Psoas muscle (tissue), 8 donors: ENCODE results near the gene PPP2R2D. TPM values are rescaled to one million over a fixed set of nuclear protein-coding genes. Genes with fewer than 3 reads are reported as not detected.

Experiments
- ATAC-seq, 4 donors: fragments of 200-7000 bp; cut with Tn5 transposase; one replicate each; pipeline ENCODE4 v1.9.1; 2020; ENCODE audit warnings: moderate library complexity in 3 of 4, mild to moderate bottlenecking in 2 of 4
- DNase-seq, 2 donors: peaks; one replicate each; pipeline ENCODE4 v3.0.0-alpha.2; 2020
- H3K27ac ChIP-seq: fragments of 200-600 bp; one replicate; pipeline ENCODE4 v1.8.0; 2022
- H3K27me3 ChIP-seq, 3 donors: fragments of 200-600 bp in 1 of 3; one replicate each; pipeline versions ENCODE4 v1.6.1 to v1.8.0; 2013 to 2022; ENCODE audit warnings: low read length in 2 of 3, mild to moderate bottlenecking in 2 of 3, moderate library complexity in 1 of 3; ENCODE audit not compliant: insufficient read depth in 3 of 3
- H3K36me3 ChIP-seq, 2 donors: fragments of 200-600 bp in 1 of 2; one replicate each; pipeline versions ENCODE4 v1.6.1 to v1.8.0; 2013 to 2022; ENCODE audit warnings: low read depth in 1 of 2, mild to moderate bottlenecking in 1 of 2, moderate library complexity in 1 of 2; ENCODE audit not compliant: insufficient read depth in 1 of 2
- H3K4me1 ChIP-seq: fragments of 200-600 bp; one replicate; pipeline ENCODE4 v1.8.0; 2022
- H3K4me3 ChIP-seq: fragments of 200-600 bp; one replicate; pipeline ENCODE4 v1.8.0; 2022; ENCODE audit warnings: mild to moderate bottlenecking
- H3K9me3 ChIP-seq: fragments of 200-600 bp; one replicate; pipeline ENCODE4 v1.8.0; 2022
- WGBS, 3 donors: extraction: QIAGEN DNeasy Blood & Tissue Kit; methylation state at CpG; one replicate each; pipeline versions ENCODE4 v1.1.6 to v1.1.7; 2013; 5-methylcytosine and 5-hydroxymethylcytosine counted together
- intact Hi-C, 2 donors: fragments of 100-400 bp; cut with DNase I; formaldehyde crosslinking; loops; one replicate each; pipeline versions ENCODE4 v1.11.0 to v1.14.2; 2022
- polyA plus RNA-seq, 3 donors: library from polyadenylated mRNA; stranded (reverse); fragments of 200-250 nt; gene quantifications; one replicate each; pipeline ENCODE4 v1.2.3, GENCODE V29; 2013
- total RNA-seq, 4 donors: library from RNA; stranded (reverse); fragmentation: NEBNext Ultra II Directional in 2 of 4; extraction: Animal tissue kit (Norgen Biotek cat#: 25700) in 2 of 4; gene quantifications; one replicate each; pipeline versions ENCODE4 v1.2.1 to v1.2.4, GENCODE V29; 2021 to 2023
- TF ChIP-seq, protein P1 (sequence below): fragments of 200-600 bp; IDR thresholded peaks from one replicate; pipeline ENCODE4 v1.8.0; 2022; ENCODE audit warnings: antibody characterized with exemption
- donor health status: healthy with polysubstance abuse.
- donor health status: DM: no; HTN: no; CAD: no; lungs with moderate emphysema.
- donor health status: Bipolar disorder and iron deficiency.
- donor health status: healthy.
- donor health status: DM: yes; HTN: yes; CAD: no.
- donor health status: DM: no; HTN: no; CAD: no.
- donor health status: DM: no; HTN: no; CAD: no.
- donor health status: DM: yes; HTN: yes; CAD: no.

PPP2R2D gene
- total and polyA plus RNA-seq, 7 donors: 19.2 to 47.4 (median 25.7) TPM

DNA sequence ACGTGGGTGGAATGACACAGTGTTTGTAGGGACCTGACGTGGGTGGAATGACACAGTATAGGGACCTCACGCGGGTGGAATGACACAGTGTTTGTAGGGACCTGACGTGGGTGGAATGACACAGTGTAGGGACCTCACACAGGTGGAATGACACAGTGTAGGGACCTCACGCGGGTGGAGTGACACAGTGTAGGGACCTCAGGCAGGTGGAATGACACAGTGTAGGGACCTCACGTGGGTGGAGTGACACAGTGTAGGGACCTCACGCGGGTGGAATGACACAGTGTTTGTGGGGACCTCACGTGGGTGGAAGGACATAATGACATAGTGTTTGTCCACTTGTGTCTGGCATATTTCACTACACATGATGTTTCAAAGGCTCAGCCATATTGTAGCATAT, 19.3 kb downstream of the PPP2R2D start:
- Histone ChIP-seq H3K27ac (no peak overlapping the region), H3K36me3 (no peaks in the 10 kb centered on the region), H3K4me3 (no peak overlapping the region), H3K4me1 (peaks cover 29% of the 10 kb centered on the region), H3K27me3 (no peaks in the 10 kb centered on the region), H3K9me3 (peaks cover 6% of the 10 kb centered on the region)
- TF ChIP-seq, protein P1, sequence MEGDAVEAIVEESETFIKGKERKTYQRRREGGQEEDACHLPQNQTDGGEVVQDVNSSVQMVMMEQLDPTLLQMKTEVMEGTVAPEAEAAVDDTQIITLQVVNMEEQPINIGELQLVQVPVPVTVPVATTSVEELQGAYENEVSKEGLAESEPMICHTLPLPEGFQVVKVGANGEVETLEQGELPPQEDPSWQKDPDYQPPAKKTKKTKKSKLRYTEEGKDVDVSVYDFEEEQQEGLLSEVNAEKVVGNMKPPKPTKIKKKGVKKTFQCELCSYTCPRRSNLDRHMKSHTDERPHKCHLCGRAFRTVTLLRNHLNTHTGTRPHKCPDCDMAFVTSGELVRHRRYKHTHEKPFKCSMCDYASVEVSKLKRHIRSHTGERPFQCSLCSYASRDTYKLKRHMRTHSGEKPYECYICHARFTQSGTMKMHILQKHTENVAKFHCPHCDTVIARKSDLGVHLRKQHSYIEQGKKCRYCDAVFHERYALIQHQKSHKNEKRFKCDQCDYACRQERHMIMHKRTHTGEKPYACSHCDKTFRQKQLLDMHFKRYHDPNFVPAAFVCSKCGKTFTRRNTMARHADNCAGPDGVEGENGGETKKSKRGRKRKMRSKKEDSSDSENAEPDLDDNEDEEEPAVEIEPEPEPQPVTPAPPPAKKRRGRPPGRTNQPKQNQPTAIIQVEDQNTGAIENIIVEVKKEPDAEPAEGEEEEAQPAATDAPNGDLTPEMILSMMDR: no peak
- WGBS, 3 donors: 87 to 92% (median 91%) methylated on average over 11 of the region's 11 CpGs
- no peak for DNase-seq
- intact Hi-C loops: no loop called here
- no peak for ATAC-seq

DNA sequence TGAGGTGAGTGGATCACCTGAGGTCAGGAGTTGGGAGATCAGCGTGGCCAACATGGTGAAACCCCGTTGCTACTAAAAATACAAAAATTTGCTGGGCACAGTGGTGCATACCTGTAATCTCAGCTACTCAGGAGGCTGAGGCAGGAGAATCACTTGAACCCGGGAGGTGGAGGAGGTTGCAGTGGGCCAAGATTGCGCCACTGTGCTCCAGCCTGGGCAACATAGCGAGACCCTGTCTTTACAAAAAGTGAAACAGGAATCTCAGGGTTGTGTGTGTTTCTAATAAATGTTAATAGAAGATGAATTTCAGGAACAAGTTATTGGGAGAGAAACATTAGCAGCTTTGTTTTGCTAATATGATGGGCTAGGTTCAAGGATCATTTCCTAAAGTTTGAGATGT, 19.9 kb downstream of the PPP2R2D start:
- WGBS, 3 donors: 85 to 92% (median 87%) methylated on average over 5 of the region's 5 CpGs
- intact Hi-C loops: no loop called here
- H3K4me3 ChIP-seq: no peak overlapping the region

DNA sequence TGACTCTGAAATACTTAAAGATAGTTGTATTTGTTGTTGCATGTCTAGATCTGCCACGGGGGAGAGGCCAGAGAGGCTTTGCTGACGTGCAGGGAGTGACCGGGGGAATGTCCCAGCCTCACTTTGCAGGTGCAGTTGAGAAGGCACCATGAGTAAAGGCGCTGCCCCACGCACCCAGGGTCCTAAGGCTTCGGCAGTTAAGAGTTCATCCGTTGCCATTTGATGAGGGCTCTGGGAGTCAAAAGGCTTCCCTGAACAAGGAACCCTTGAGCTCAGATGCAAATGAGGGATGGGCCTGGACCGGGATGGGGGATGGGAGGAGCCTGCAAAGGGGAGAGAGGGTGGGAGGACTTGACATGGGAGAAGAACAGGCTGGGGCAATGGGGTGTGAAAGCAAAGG, 20.4 kb downstream of the PPP2R2D start:
- Histone ChIP-seq H3K27ac (no peak overlapping the region), H3K36me3 (no peaks in the 10 kb centered on the region), H3K9me3 (peaks cover 13% of the 10 kb centered on the region), H3K4me1 (peaks cover 25% of the 10 kb centered on the region), H3K27me3 (no peaks in the 10 kb centered on the region), H3K4me3 (no peak overlapping the region)
- DNase-seq (no peak), ATAC-seq (peak in 2 of 4 donors; percentile 27 to 32)
- TF ChIP-seq, protein P1: no peak
- intact Hi-C loops: no loop called here
- WGBS, 3 donors: 63 to 73% (median 68%) methylated on average over 8 of the region's 8 CpGs

More for the DNA sequence above, 19.9 kb downstream of the PPP2R2D start:
- Histone ChIP-seq H3K36me3 (no peaks in the 10 kb centered on the region), H3K27me3 (no peaks in the 10 kb centered on the region), H3K4me1 (peaks cover 29% of the 10 kb centered on the region), H3K27ac (no peak overlapping the region), H3K9me3 (peaks cover 12% of the 10 kb centered on the region)
- DNase-seq: no peak
- no peak for ATAC-seq
- TF ChIP-seq, protein P1: no peak

DNA sequence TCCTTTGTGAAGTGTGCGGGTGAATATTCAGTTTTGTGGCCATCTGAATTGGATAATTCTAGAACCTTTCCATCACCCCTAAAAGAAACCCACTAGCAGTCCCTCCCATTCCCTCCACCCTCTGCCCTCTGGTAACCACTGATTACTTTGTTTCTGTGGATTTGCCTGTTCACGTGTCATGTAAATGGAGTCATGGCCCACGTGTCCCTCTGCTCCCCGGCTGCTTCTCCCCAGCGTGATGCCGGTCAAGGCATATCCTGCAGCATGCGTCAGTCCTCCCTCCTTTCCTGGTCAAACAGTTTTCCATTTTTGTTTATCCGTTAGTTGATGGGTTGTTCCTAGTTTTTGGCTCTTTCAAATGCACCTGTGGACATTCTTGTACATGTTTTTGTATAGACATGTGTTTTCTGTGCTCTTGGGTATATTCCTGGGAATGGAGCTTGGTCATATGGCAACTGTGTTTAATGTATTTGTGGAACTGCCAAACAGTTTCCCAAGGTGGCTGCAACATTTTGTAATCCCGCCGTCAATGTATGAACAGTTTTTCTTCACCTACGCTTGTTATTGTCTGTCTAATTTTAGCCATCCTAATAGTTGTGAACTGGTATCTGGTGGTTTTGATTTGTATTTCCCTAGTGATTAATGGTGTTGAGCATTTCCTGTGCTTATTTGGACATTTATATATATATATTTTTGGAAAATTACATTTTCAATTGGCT, 22.4 kb downstream of the PPP2R2D start:
- no peak overlapping the region for H3K4me3 ChIP-seq
- 77 to 88% (median 80%) methylated on average over 11 of the region's 11 CpGs for WGBS, 3 donors
- DNase-seq: no peak
- no peaks in the 10 kb centered on the region for H3K27me3 ChIP-seq
- no peaks in the 10 kb centered on the region for H3K36me3 ChIP-seq
- peaks cover 28% of the 10 kb centered on the region for H3K4me1 ChIP-seq
- peaks cover 13% of the 10 kb centered on the region for H3K9me3 ChIP-seq
- ATAC-seq: peak in 3 of 4 donors; percentile 47 to 62 (median 57)
- TF ChIP-seq, protein P1: no peak
- H3K27ac ChIP-seq: no peak overlapping the region
- intact Hi-C loops: no loop called here
